HG03575 (cell line): Measurements from ENCODE around the gene RHOB.
A peak's percentile ranks its signal among the peaks of the same experiment; 100 is the strongest.

Experiments used
- ATAC-seq: cut with Tn5 transposase; IDR thresholded peaks from one replicate; pipeline ENCODE4 v1.9.1; 2021; ENCODE audit not compliant: unreplicated experiment, insufficient number of reproducible peaks, low FRiP score; ENCODE audit errors: extremely low read depth

RHOB gene

DNA sequence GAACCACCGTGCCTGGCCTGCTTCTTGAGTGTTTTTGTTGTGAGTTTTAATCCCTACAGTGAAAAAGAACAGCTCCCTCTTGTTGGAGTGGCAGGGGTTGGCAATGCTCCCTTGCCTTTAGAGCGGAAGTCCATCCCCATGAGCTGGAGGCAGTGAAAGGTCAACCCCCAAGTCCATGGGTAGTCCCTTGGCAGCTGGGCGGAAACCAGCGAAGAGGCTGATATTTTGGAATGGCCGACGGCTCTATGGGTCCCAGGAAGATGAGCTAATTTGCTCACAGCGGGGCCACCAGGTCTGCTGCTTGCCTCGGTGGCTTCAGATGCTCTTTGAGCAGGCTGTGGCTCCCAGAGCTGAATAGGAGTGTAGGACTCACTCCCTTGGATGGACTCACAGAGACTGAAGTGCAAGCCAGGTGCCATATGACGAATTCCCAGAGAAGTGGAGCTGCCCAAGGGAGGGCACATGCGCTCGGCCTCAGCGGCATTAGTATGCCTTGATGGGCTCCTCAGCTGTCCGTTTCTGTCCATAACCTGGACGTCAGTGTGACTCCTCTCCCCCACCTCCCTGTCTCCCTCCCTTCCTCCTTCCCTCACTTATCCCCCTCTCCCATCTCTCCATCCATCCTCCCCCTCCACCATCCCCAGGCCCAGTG is 25.4 kb upstream of the RHOB start:
- ATAC-seq: no peak

GRCh38 chr2:20421988-20422370 is 24.9 kb upstream of the RHOB start:
- ATAC-seq: no peak

GRCh38 chr2:20422402-20423271 is 24.2 kb upstream of the RHOB start:
- ATAC-seq: no peak

DNA sequence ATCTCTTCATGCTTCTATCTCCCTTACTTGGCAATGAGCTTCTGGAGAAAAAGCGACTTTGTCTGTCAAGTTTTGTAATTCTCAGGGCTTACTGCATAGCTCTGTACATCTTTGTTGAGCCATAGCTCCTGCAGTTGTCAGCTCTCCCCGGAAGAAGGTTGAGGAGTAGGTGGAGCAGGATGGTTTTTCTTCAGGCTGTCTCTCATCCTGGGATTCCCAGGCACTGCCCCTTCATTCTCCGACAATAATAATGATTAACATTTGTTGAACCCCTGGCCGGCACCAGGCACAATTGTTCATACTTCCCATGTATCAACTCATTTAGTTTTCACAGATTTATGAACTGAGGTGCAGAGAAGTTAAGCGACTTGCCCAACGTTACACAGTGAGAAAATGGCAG is 23.5 kb upstream of the RHOB start:
- no peak for ATAC-seq

DNA sequence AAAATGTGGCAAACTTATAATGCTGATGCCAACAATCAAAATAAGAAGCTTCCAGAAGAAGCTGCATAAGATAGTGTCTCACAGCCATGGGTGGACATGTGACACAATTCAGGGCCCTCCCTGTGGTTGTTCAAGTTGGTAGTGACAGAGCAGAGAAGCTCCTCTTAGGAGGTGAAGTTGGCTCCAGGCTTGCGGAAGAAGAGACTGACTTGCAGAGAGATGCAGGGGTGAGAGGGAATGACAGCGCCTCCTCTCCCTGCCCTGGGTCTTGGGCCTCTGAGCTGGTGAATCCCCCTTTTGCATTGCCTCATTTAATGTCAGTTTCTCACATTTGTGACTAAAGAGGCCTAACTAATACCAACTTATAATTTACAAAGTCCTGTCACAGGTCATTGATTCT is 23.0 kb upstream of the RHOB start:
- ATAC-seq: no peak

GRCh38 chr2:20424300-20425290 is 22.3 kb upstream of the RHOB start:
- peak; percentile 28 for ATAC-seq

- ATAC-seq: peak; percentile 20
Observed at GRCh38 chr2:20425371-20425881, 21.4 kb upstream of the RHOB start.

GRCh38 chr2:20425884-20426283 is 21.0 kb upstream of the RHOB start:
- no peak for ATAC-seq

GRCh38 chr2:20427931-20428526 is 18.8 kb upstream of the RHOB start:
- ATAC-seq: no peak

DNA sequence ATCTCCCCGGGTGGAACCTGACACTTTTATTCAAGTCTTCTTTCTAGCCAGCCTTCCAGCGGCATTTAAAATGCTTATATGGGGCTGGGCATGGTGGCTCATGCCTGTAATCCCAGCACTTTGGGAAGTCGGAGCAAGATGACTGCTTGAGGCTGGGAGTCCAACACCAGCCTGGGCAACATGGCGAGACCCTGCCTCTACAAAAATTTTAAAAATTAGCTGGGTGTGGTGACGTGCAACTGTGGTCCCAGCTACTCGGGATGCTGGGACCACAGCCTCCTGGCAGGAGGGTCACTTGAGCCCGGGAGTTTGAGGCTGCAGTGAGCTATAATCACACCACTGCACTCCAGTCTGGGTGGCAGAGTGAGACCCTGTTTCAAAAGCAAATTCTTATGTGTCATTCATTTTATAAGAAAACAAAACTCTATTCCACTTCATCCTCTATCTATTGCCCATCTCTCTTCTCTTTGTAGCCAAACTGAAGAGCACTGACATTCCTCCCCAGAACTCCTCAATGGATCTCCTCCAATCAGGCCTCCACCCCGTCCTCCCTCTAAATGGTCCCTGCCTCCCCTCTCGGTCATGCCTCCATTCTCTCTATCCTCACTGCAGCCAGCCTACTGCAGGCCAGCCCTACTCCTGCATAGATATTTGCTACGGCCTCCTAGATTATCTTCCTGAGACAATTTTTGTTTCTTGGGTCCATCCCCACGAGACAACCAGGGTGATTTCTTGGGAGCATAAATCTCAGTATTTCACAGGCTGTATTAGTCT is 18.0 kb upstream of the RHOB start:
- ATAC-seq: no peak

GRCh38 chr2:20429528-20429927 is 17.3 kb upstream of the RHOB start:
- peak; percentile 51 for ATAC-seq

- no peak for ATAC-seq
Observed at GRCh38 chr2:20430035-20430434, 16.8 kb upstream of the RHOB start.

GRCh38 chr2:20430461-20431300 is 16.2 kb upstream of the RHOB start:
- no peak for ATAC-seq

GRCh38 chr2:20431301-20431698 is 15.6 kb upstream of the RHOB start:
- no peak for ATAC-seq

GRCh38 chr2:20431772-20432171 is 15.1 kb upstream of the RHOB start:
- ATAC-seq: no peak

GRCh38 chr2:20432714-20433113 is 14.2 kb upstream of the RHOB start:
- ATAC-seq: no peak

DNA sequence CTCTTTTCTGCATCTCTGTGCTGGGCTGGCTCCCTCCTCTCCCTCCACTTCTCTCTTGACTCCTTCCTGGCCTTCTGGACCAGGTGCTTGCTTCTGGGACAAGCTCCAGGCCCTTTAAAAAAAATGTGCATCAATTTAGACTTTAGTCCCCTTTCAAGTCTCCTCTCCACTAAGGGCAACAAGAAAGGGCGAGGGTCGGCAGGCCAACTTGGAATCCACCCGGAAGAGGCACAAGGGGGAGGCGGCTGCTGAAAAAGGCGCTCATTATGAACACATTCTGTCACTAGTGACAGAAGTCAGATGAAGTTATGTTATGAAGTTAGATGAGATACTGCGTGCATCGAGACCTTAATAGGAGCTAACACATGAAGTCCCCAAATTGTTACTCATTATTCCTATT is 13.6 kb upstream of the RHOB start:
- ATAC-seq: no peak
